Heart right ventricle (tissue), 16 donors: ENCODE measurements around the gene AK2. TPM values are rescaled to one million over a fixed set of nuclear protein-coding genes. Genes with fewer than 3 reads are reported as not detected.

Source experiments
- ATAC-seq, 8 donors: fragments of 200-7000 bp; cut with Tn5 transposase; one replicate each; pipeline ENCODE4 v1.9.1; 2020; ENCODE audit warnings: mild to moderate bottlenecking in 8 of 8, moderate library complexity in 8 of 8, moderate number of reproducible peaks in 1 of 8
- DNase-seq, 2 donors: peaks; one replicate each; pipeline ENCODE4 v3.0.0-alpha.2; 2020
- H3K27ac ChIP-seq, 10 donors: fragments of 200-600 bp; sonication (generic) in 2 of 10; one replicate each; pipeline versions ENCODE4 v1.5.0 to v1.8.0; 2020 to 2022; ENCODE audit warnings: mild to moderate bottlenecking in 3 of 10
- H3K27me3 ChIP-seq, 7 donors: fragments of 200-600 bp; one replicate each; pipeline ENCODE4 v1.8.0; 2021 to 2022; ENCODE audit warnings: mild to moderate bottlenecking in 2 of 7
- H3K36me3 ChIP-seq, 9 donors: fragments of 200-600 bp; sonication (generic) in 1 of 9; one replicate each; pipeline versions ENCODE4 v1.5.0 to v1.8.0; 2020 to 2022; ENCODE audit warnings: mild to moderate bottlenecking in 2 of 9
- H3K4me1 ChIP-seq, 9 donors: fragments of 200-600 bp; sonication (generic) in 1 of 9; one replicate each; pipeline versions ENCODE4 v1.5.0 to v1.8.0; 2020 to 2022; ENCODE audit warnings: mild to moderate bottlenecking in 4 of 9
- H3K4me3 ChIP-seq, 10 donors: fragments of 200-600 bp; sonication (generic) in 2 of 10; one replicate each; pipeline versions ENCODE4 v1.5.0 to v1.8.0; 2020 to 2022; ENCODE audit warnings: mild to moderate bottlenecking in 7 of 10, moderate library complexity in 2 of 10
- H3K9me3 ChIP-seq, 11 donors: fragments of 200-600 bp in 10 of 11; sonication (generic) in 2 of 11; one replicate each; pipeline versions ENCODE4 v1.5.0 to v1.8.0; 2013 to 2022; ENCODE audit warnings: mild to moderate bottlenecking in 2 of 11, control low read depth in 1 of 11, moderate library complexity in 1 of 11
- WGBS, 2 donors: extraction: QIAGEN DNeasy Blood & Tissue Kit; methylation state at CpG; one replicate each; pipeline ENCODE4 v1.1.7; 2013; ENCODE audit warnings: inconsistent platforms in 1 of 2; 5-methylcytosine and 5-hydroxymethylcytosine counted together
- intact Hi-C, 10 donors: fragments of 100-400 bp; cut with DNase I; formaldehyde crosslinking; loops; one replicate each; pipeline versions ENCODE4 v1.11.1 to v1.14.2; 2022
- polyA plus RNA-seq, 2 donors: library from polyadenylated mRNA; stranded (reverse); fragments of 200-250 nt; gene quantifications; one replicate each; pipeline ENCODE4 v1.2.3, GENCODE V29; 2013
- total RNA-seq, 10 donors: library from RNA; stranded (reverse); fragmentation: NEBNext Ultra II Directional in 3 of 10; extraction: Animal tissue kit (Norgen Biotek cat#: 25700) in 3 of 10; gene quantifications; one replicate each; pipeline versions ENCODE4 v1.2.1 to v1.2.4, GENCODE V29; 2021 to 2023
- TF ChIP-seq, protein P1 (sequence below), 9 donors: fragments of 200-600 bp; sonication (generic) in 2 of 9; IDR thresholded peaks; one replicate each; pipeline versions ENCODE4 v1.5.0 to v1.8.0; 2021 to 2022; ENCODE audit warnings: antibody characterized with exemption in 9 of 9, mild to moderate bottlenecking in 5 of 9, moderate library complexity in 1 of 9
- donor health status: Arrhythmogenic right ventricular cardiomyopathy.
- donor health status: ischemic (EF 13 %, LVEDD 7.1; RV severe dilation, severe dysfunction).
- donor health status: healthy with polysubstance abuse.
- donor health status: DM: no; HTN: yes; CAD: no.
- donor health status: DM: no; HTN: no; CAD: no.
- donor health status: ischemic (EF 25% LVEDD 6.9; RV normal size, moderate dysfunction).
- donor health status: ischemic (EF 25% LVEDD 5.7; RV mildly dilated, moderate dysfunction).
- donor health status: healthy.
- donor health status: DM: yes; HTN: yes; CAD: no.
- donor health status: Ischemic cardiomyopathy.
- donor health status: ischemic (EF 35%, LVEDD 5.7; RV mildly dilated, moderate dysfunction).
- donor health status: nonischemic (EF 11% LVEDD 7.7; RV severe dilation, severe dysfunction).
- donor health status: DM: yes; HTN: yes; CAD: no.
- donor health status: PGD.
- donor health status: ischemic (EF 29% LVEDD 5.4; RV normal size, mild dysfunction).
- donor health status: nonischemic (EF 23%, LVEDD 6.1; RV moderate dilation, normal function).

AK2 gene
- total and polyA plus RNA-seq, 12 donors, result 93.3 to 305 (median 118) TPM

DNA sequence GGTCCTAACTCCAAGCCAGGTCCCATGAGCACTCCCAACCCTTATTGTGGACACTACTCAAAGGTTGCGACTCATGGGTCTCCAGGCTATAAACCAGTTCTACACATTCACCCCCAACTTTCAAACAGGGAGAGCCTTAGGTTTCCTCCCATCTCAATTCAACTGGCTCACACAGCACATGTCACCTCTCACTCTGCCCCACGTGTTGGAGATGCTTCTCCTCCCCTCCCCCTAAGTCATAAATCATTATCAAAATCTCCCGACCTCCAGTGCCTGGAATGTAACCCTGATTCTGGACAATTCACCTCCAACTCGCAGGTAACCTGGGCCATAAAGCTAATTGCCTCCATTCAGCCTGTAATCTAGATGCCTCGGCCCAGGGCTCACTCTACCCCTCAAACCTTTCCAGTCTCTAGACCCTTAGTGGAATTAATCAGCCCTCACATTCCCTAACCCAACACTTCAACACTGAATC is 595 bp downstream of the AK2 start:
- TF ChIP-seq, protein P1, sequence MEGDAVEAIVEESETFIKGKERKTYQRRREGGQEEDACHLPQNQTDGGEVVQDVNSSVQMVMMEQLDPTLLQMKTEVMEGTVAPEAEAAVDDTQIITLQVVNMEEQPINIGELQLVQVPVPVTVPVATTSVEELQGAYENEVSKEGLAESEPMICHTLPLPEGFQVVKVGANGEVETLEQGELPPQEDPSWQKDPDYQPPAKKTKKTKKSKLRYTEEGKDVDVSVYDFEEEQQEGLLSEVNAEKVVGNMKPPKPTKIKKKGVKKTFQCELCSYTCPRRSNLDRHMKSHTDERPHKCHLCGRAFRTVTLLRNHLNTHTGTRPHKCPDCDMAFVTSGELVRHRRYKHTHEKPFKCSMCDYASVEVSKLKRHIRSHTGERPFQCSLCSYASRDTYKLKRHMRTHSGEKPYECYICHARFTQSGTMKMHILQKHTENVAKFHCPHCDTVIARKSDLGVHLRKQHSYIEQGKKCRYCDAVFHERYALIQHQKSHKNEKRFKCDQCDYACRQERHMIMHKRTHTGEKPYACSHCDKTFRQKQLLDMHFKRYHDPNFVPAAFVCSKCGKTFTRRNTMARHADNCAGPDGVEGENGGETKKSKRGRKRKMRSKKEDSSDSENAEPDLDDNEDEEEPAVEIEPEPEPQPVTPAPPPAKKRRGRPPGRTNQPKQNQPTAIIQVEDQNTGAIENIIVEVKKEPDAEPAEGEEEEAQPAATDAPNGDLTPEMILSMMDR (IDR thresholded peaks at IDR 0.05), result no peak
- ATAC-seq (peak in 4 of 8 donors; percentile 2 to 5 (median 2)), DNase-seq (no peak)
- Histone ChIP-seq H3K4me1 (peaks cover 3 to 67% (median 37%) of the 10 kb centered on the region in 9 donors), H3K9me3 (no peaks in the 10 kb centered on the region), H3K27ac (peak overlapping the region; percentile 2 to 94 (median 86)), H3K27me3 (no peaks in the 10 kb centered on the region), H3K4me3 (peak overlapping the region; percentile 60 to 98 (median 87)), H3K36me3 (peaks cover 0 to 41% (median 0%) of the 10 kb centered on the region in 9 donors)
- WGBS, 2 donors, result 9 to 11% methylated on average over 5 of the region's 5 CpGs
- intact Hi-C loops, result loop anchor here in 2 of 10 donors (5.0 kb wide), 2 partner anchors 69 to 89 kb away; no protein-coding TSS in a partner anchor

DNA sequence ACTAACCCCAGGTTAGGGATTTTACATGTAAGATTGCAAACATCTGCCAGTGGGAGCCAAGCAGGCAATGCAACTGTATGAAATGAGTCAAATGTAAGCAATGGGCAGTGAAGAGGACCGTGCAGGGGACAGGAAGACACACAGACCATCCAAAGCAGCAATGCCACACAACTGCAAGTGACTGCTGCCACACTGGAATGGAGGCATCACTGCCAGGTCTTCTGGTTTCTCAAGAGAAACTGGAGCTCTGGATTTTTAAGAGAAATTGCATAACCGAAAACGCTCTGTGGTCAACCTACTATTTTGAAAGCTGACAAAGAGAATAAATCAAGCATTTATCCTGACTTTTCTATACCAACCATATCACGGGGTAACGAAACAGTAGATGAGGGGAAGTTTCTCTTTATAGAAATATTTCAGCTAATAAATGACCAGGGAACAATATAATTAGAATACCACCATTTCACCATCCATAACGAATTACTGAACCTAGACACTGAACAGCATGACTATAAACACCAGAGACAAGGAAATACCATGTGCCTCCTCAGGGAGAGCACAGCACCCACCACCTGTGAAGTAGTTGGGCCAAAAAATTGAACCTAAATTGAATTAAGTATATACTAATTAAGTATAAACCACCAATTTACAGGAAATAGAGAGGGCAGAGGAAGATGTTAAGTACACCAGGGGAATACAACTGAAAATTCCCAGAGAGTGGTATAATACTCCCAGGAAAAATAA is 4.4 kb downstream of the AK2 start:
- ATAC-seq (no peak), DNase-seq (no peak)
- Histone ChIP-seq H3K9me3 (no peaks in the 10 kb centered on the region), H3K4me3 (no peak overlapping the region), H3K27ac (peak overlapping the region in 1 of 10 donors; percentile 41), H3K36me3 (peaks cover 0 to 75% (median 2%) of the 10 kb centered on the region in 9 donors), H3K4me1 (peaks cover 3 to 71% (median 57%) of the 10 kb centered on the region in 9 donors), H3K27me3 (no peaks in the 10 kb centered on the region)
- intact Hi-C loops, result no loop called here
- 80 to 82% methylated on average over 6 of the region's 6 CpGs for WGBS, 2 donors
- TF ChIP-seq, protein P1 (IDR thresholded peaks at IDR 0.05), result no peak

DNA sequence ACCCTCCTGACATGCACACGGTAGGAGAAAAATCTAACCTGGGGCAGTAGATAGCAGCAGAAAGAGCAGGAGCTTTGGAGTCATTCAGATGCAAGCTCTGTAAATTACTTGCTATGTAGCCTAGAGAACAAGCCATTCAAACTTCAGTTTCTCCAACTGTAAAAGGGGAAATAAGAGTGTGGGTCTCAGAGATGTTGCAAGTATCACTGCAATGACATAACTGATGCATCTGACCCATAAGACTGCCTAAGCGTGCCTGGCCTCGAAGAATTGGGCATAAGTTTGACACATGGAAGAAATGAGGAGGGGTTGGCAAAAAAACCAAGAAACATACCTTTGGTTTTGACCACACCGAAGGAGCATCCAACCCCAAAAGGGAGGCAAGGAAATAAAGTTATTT is 5.2 kb downstream of the AK2 start:
- 86 to 93% methylated on average over 4 of the region's 4 CpGs for WGBS, 2 donors
- H3K4me3 ChIP-seq, result no peak overlapping the region
- DNase-seq, result no peak

DNA sequence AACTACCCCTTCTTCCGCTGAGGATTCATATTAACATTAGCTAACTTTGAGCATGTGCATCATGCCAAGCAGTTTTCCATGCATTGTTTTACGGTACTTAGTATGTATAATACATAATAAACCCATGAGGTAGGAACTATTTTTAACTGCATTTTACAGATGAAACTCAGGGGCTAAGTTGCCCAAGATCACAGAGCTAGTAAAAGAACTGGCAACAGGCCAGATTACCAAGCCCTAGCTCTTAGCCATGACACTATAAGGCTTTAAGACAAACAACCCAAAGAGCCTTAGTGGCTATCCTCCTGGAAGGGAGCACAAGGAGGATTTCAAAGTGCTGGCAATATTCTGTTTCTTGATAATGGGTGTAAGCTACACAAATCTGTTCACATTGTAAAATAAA is 6.1 kb downstream of the AK2 start:
- H3K4me1 ChIP-seq, result peaks cover 3 to 71% (median 53%) of the 10 kb centered on the region in 9 donors
- TF ChIP-seq, protein P1 (IDR thresholded peaks at IDR 0.05), result no peak
- no peaks in the 10 kb centered on the region for H3K27me3 ChIP-seq
- DNase-seq (no peak), ATAC-seq (peak in 7 of 8 donors; percentile 21 to 68 (median 48))
- WGBS, 2 donors, result 48 to 68% methylated on average over 2 of the region's 2 CpGs
- H3K4me3 ChIP-seq, result no peak overlapping the region
- H3K36me3 ChIP-seq, result peaks cover 0 to 88% (median 2%) of the 10 kb centered on the region in 9 donors
- no peaks in the 10 kb centered on the region for H3K9me3 ChIP-seq
- H3K27ac ChIP-seq, result peak overlapping the region in 7 of 10 donors; percentile 2 to 46 (median 27)
- intact Hi-C loops, result no loop called here

More for the DNA sequence above, 5.2 kb downstream of the AK2 start:
- ATAC-seq, result no peak
- Histone ChIP-seq H3K4me1 (peaks cover 3 to 74% (median 58%) of the 10 kb centered on the region in 9 donors), H3K36me3 (peaks cover 0 to 83% (median 2%) of the 10 kb centered on the region in 9 donors), H3K27me3 (no peaks in the 10 kb centered on the region), H3K9me3 (no peaks in the 10 kb centered on the region), H3K27ac (no peak overlapping the region)
- intact Hi-C loops, result no loop called here
- TF ChIP-seq, protein P1 (IDR thresholded peaks at IDR 0.05), result no peak
